Cerebellar nuclear complex (tissue), 1 donor: ENCODE measurements around the gene PUS7L.
"Not testable (repeated sequence)": the region's sequence is repeated elsewhere in the genome, so short reads cannot be mapped to it uniquely, and the experiment has no call there.

Experiments
- DNase-seq, 2 experiments: peaks; one replicate each; lab custom pipeline; 2025; lab: John Stamatoyannopoulos, UW

The PUS7L gene

GRCh38 chr12:43749016-43749415 is 9.6 kb downstream of the PUS7L start:
- DNase-seq, result no peak

GRCh38 chr12:43744826-43745225 is 13.8 kb downstream of the PUS7L start:
- DNase-seq, result no peak

- no peak for DNase-seq
These were observed 16.5 kb downstream of the PUS7L start for GRCh38 chr12:43742106-43742505.

GRCh38 chr12:43740511-43741100 is 18.0 kb downstream of the PUS7L start:
- no peak for DNase-seq

GRCh38 chr12:43737646-43738045 is 20.9 kb downstream of the PUS7L start:
- DNase-seq, result no peak

GRCh38 chr12:43736927-43737440 is 21.6 kb downstream of the PUS7L start:
- no peak for DNase-seq

- no peak for DNase-seq
These were observed 24.9 kb downstream of the PUS7L start for GRCh38 chr12:43733687-43734086.

- no peak for DNase-seq
These were observed 28.3 kb downstream of the PUS7L start for GRCh38 chr12:43730283-43730682.

- DNase-seq, result no peak
These were observed 29.9 kb downstream of the PUS7L start for GRCh38 chr12:43728698-43729097.

GRCh38 chr12:43728117-43728516 is 30.5 kb downstream of the PUS7L start:
- DNase-seq, result no peak

GRCh38 chr12:43723134-43723533 is 35.5 kb downstream of the PUS7L start:
- DNase-seq, result no peak

- no peak for DNase-seq
These were observed 36.0 kb downstream of the PUS7L start for GRCh38 chr12:43722621-43723020.

GRCh38 chr12:43711348-43711747 is 47.2 kb downstream of the PUS7L start:
- no peak for DNase-seq

- not testable (repeated sequence) for DNase-seq
These were observed 54.8 kb downstream of the PUS7L start for GRCh38 chr12:43703772-43704171.

GRCh38 chr12:43701194-43701593 is 57.4 kb downstream of the PUS7L start:
- not testable (repeated sequence) for DNase-seq

GRCh38 chr12:43696154-43696553 is 62.4 kb downstream of the PUS7L start:
- DNase-seq, result no peak

- no peak for DNase-seq
These were observed 63.7 kb downstream of the PUS7L start for GRCh38 chr12:43694879-43695278.

GRCh38 chr12:43692064-43692463 is 66.5 kb downstream of the PUS7L start:
- DNase-seq, result no peak

GRCh38 chr12:43685491-43685890 is 73.1 kb downstream of the PUS7L start:
- DNase-seq, result not testable (repeated sequence)

- DNase-seq, result no peak
These were observed 82.3 kb downstream of the PUS7L start for GRCh38 chr12:43676183-43676813.

- DNase-seq, result no peak
These were observed 83.3 kb downstream of the PUS7L start for GRCh38 chr12:43675048-43675904.

GRCh38 chr12:43669373-43669772 is 89.2 kb downstream of the PUS7L start:
- no peak for DNase-seq
